ENCODE results near the gene LDLRAD4.
A peak's percentile ranks its signal among the peaks of the same experiment; 100 is the strongest.

LDLRAD4 gene

DNA sequence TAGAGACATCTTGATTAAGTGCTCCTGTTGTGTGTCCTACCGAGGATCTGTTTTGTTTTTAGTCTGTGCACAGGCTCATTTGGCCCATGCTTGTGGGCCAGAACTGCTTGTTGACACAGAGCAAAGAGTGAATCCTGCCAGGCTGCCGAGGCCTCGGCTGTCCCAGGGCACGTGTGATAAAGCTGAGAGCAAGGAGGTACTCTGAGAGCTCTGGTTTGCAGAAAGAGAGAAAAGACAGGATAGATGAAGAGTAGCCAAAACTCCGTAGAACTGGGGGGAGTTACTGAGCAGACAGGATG lies 332.7 kb downstream of the LDLRAD4 start:
- DNase-seq (ENCODE audit: low spot score) = no peak

DNA sequence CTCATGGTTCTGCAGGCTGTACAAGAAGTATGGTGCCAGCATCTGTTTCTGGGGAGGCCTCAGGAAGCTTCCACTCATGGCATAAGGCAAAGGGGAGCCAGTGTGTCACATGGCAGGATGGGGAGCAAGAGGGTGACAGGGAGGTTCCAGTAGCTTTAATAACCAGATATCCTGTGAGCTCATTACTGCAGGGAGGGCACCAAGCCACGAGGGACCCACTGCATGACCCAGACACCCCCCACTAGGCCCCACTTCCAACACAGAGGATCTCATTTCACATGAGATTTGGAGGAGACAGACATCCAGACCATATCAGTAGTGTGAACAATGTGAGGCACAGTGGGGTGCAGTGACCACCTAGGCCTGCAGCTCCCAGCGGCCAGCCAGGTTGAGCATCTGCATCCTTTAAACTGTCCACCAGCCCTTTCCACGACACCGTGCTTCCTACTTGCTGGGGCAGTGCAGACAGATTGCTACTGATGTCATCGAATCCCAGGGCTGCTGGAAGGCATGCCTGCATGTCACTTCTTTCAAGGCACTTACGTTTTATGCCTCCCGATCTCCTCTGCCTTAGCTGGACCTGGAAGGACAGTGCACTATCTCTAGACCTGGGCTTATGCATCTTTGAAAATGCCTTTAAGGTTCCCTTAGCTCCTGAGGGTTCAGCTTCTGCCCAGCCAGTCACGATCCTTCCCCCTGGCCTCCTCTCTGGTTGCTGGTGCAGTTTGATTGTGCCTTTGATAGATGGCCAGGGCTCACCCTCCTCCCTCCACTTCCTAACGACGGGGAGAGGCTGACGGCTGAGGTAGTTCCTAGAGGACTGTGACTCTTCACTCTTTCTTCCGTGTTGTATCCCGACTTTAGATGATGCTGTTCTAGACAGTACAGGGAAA lies 333.5 kb downstream of the LDLRAD4 start:
- DNase-seq (ENCODE audit: low spot score) = no peak

DNA sequence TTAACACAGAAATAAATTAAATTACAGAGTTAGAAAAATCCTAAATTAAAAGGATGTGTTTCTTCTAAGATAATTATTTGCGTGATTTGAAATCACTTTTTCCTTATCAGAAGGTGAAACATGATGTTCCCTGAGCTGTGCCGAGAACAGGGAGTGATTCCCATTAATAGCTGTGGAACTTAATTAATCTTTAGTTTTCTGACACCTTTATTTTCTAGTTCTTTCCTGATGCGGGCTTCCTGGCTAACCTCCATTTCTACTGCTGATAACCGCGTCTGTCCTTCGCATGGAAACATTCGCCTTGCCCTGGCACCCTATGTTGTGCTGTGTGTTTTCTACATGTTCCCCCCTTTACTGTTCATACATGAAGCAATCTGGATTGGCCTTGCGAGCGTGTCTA lies 334.9 kb downstream of the LDLRAD4 start:
- no peak for DNase-seq (ENCODE audit: low spot score)

DNA sequence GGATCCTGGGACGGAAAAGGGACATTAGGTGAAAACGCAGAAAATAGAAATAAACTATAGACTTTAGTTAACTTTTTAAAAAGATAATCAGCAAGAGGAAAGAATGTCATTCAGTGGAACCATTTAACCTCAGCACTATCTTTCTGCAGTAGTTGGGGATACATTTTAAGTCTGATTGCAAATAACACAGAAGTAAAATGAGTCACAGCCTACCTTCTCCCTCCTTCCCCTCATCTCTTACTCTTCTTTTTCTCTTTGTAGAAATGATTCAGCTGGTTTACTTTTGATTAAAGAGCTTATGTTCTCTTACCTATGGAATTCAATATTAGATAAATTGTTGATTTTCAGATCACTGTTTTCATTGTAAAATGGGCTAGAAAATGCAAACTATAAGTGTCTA lies 336.6 kb downstream of the LDLRAD4 start:
- DNase-seq (ENCODE audit: low spot score) = no peak

DNA sequence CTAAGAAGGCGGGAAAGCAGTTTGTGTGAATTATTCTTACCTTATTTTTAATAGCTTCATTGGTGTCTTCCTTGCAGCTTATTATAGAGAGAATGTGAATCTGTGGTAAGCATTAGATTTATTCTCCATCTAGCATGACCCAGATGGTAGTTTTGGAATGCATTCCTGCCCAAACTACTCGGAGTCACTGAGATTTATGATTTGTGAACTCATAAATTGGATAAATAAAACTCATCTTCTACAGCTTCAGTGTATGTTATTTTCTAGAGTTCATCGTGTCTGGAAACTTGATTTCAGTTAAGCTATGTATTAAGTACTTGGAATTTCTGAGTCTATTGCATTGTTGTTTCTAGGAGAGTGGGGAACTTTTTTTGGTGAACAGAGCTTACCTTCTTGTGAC lies 337.3 kb downstream of the LDLRAD4 start:
- no peak for DNase-seq (ENCODE audit: low spot score)

DNA sequence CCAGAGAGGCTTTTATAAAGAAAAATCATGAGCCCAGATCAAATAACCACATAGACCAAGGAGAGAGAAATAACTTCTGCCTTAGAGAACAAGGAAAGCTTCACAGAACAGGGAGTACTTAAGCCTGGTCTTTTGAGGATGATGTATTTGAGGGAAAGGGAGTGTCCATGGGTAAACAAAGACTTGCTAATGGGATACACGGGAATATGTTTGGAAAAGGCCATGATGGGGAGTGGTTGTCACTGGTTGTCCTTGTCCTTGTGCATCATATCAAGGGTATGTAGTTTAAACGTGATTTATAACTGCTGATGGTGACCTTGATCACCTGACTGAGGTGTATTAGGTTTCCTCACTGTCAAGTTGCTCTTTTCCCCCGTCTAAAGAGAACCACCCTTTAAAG lies 337.9 kb downstream of the LDLRAD4 start:
- DNase-seq (ENCODE audit: low spot score) = no peak

DNA sequence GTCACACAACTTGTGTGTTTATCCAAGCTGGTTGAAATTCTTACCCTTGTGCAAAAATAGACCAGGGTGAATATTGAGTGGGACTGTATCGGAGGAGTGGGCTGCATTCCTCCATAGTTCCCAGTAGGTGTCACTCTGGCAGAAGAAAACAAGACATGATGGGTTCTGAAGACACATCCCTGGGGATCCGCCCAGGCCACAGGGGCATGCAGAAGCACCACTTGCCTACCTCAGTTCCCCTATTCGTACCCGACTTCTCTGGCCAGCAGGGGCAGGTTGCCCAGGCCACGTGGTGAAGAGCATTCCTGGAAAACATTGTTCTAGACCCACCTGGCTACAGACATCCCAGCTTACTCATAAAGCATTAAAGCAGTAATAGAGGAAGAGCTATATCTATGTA lies 339.6 kb downstream of the LDLRAD4 start:
- DNase-seq (ENCODE audit: low spot score) = peak; percentile 48

DNA sequence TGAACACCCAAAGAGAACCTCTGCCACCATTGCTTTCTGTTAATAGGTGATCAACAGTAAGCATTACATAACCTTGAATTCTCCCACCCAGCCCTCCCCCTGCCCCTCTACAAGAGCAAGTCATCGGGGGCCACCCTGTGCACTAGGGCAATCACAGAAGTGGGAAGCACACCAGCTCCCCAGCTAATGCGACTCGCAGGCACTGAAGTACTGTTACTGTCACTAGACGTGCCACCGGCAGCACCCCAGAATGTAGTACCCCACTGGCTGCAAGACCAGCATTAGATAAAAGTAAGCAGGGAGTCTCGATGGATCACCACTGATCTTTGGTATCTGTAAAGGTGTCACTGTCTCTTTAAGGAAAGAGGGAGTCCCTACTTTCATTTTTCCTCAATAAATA lies 340.2 kb downstream of the LDLRAD4 start:
- DNase-seq (ENCODE audit: low spot score) = no peak

DNA sequence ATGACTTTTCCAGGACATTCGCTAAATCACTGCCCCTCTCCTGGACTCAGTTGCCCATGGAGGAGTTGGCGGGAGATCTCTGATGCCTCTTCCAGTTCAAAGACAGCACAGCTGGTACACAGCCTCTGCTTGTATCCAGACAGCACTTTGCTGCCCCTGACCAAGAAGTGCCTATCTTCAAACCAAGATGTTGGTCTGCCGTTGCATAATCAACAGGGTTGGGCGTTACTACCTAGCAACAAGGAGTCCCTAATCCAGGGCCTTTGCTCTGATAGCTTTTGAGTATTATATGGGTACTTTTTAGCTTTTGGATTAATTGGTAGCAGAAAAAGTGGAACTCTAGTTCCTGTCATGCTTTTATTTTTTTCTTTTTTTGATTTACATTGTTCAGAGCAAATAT lies 341.2 kb downstream of the LDLRAD4 start:
- DNase-seq (ENCODE audit: low spot score) = peak; percentile 44

DNA sequence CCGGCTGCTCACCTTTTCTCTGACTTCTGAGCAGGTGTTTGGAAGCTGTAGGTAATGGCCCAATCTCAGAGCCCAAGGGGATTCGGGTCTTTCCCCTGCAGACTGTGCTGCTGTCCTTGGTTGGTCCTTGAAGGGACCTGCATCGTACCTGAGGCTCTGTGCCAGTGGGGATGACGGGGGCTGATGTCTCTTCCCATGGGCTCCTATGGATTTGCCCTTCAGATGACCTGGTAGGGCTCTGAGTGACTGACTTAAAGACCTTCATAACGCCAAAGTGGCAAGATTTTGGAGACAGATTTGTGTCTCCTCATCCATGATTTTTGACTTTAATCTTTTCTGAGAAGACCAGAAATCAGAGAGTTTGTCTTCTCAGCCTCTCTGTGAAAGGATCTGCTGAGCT lies 341.7 kb downstream of the LDLRAD4 start:
- no peak for DNase-seq (ENCODE audit: low spot score)

DNA sequence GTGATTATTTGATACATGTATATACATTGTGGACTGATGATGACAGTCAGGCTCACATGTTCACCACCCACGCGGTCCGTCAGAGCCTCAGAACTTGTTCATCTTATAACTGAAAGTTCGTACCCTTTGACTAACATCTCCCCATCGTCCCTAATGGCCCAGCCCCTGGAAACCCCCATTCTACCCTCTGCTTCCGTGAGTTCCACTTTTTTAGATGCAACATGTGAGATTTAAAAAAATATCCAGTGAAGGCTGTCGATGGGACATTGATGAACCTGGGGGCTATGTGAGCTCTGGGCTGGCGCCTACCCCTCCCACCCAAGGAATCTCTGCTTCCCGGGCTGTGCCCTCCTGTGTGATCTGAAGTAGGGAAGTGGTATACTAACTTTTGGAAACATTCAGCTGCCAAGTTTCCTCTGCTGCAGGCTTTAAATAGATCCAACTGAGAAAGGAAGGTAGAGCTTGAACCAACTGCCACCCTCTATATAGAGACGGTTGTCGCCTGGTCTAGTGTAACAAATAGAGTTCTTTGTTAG lies 344.0 kb downstream of the LDLRAD4 start:
- no peak for DNase-seq (ENCODE audit: low spot score)

DNA sequence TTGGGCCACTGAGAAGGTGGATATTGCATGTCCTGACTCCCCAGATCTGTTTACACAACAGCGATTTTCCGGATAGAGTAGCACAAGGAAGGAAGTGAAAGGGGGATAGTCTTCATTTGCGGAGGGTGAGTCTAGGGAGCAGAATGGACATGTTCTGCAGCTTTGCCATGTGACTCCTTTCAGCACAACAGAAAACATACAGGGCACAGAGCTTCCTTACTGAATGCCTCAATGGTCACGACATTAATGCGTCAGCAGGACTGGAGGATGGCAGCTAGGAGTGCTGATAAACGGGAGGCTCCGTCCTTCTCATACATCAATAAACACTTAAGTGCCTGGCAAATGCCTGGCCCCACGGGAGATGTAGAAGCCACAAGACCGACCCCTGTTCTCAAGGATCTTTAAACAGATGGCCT lies 344.8 kb downstream of the LDLRAD4 start:
- DNase-seq (ENCODE audit: low spot score) = no peak

DNA sequence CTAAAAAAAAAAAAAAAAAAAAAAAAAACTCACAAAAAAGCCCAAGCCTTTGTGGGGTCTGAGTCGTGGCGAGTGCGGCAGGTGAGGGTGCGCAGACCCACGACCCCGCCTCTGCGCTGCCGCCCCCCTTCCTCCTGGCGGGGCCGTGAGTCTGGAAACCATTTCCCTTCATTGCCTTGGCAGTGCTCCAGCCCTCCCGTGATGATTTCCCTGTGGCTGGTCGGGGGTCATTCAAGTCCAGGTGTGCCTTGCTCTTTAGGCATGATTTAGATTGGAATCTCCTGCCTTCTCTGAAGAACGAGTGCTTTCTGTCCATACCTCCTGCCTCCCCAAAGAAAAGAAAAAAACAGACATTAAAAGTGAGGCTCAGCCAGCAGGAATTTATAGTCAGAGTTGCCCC lies 346.0 kb downstream of the LDLRAD4 start:
- DNase-seq (ENCODE audit: low spot score) = no peak

DNA sequence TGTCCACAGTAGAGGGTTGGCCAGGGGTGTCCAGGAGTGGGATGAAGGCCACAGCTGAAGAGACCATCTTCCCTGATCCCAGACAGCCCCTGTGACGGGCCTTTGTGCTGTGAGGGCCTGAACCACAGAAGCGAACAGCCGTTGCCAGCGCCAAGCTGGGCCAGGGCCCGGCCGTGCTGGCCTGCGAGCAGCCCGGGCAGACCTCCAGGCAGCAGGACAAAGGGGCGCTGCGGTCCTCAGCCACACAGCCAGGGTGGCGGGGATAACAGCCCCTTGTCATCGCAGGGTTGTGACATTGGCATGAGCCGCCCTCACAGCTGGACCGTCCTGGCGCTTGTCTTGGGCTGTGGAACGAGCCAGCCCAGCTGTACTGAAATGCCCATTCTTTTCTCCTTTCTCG lies 346.7 kb downstream of the LDLRAD4 start:
- DNase-seq (ENCODE audit: low spot score) = no peak

DNA sequence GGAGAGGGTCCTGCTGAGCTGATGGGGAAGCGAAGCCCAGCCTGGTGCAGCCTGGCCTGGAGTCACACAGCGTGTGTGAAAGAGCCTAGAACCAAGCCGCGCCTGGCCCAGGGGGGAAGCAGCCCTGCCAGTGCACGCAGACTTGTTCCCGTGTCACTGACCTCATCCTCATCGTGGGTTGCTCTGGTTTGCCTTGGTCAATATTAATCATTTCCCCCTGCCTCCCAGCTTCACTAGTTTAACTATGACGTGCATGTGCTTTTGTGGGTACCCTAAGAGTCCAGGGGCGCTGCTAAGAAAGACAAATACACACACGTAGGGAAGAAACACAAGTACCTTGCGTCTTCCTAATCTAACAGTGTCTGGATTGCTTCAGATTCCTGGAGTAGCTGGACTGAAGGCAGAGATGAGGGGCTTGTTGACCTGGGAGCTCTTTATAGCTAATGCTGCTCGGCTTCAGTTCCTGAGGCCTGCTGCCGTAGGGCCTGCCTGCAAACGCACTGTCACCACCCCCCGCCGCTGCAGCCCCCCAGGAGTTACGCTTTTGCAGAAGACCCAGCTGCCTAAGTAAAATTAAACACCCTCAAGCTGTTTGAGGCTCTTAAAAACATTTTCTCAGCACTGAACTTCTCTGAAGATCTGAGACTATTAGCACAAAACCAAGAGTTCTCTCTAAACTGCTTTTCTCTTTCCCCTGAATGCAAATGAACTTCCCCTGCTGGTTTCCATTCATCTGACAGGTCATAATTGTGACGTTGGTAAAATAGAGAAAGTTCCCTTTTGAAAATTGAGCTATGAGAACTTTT lies 348.6 kb downstream of the LDLRAD4 start:
- DNase-seq (ENCODE audit: low spot score) = no peak

DNA sequence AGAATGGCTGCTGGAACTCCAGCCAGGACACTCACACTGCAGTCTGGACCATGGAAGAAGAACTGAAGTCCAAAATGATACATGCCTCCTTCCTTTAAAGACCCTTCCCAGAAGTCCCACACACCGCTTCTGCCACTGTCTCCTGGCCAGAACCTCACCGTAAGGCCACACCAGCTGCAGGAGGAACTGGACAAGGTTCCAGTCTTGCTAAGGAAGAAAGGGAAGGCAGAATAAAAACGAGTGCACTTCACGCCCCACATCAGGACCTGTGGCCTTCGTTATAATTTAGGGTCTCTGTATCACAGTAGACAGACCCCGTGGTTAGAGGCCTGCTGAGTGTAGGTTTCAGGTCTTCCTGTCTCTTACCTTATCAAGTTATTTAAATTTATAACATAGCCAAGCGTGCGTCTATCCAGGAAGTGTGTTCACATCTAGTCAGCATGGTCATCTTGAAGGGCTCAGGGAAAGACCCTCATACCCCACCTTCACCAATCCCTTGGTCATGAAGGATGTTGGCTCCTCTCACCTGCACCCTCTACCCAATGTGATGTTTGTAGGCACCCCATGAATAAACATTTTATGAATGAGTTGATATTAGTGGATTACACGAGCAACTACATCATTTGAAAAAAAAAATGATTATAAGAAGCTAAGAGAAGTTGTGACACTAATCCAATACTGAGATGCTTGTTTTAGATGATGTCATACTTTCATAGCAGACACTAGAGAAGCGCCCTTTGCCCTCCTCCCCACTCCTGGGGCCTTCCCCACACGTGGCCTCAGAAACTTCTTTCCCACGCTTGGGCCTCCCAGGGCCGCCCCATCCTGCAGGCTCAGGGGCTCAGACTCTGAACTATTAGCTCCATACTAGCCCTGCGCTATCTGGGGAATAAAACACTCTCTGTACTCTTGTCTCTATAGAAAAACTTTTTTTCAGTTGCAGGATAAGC lies 350.2 kb downstream of the LDLRAD4 start:
- DNase-seq (ENCODE audit: low spot score) = no peak

DNA sequence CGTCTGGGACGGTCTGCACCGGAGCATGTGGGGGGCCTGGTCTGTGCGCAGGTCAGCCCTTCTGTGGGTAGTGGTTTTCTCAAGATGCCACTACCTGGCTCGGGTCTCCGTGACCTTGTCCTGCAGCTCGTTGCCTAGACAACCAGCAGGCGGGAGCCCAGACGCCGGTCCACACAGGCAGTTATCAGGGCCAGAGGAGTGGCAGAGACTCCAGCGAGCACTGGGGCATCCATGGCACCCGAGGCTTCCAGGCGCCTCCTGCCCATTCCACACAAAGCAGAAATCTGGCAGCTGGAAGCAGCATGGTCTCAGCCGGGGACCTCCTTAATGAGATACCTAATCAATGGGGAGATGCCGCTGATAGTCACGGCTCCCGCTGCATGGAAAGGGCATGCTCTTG lies 351.7 kb downstream of the LDLRAD4 start:
- no peak for DNase-seq (ENCODE audit: low spot score)

DNA sequence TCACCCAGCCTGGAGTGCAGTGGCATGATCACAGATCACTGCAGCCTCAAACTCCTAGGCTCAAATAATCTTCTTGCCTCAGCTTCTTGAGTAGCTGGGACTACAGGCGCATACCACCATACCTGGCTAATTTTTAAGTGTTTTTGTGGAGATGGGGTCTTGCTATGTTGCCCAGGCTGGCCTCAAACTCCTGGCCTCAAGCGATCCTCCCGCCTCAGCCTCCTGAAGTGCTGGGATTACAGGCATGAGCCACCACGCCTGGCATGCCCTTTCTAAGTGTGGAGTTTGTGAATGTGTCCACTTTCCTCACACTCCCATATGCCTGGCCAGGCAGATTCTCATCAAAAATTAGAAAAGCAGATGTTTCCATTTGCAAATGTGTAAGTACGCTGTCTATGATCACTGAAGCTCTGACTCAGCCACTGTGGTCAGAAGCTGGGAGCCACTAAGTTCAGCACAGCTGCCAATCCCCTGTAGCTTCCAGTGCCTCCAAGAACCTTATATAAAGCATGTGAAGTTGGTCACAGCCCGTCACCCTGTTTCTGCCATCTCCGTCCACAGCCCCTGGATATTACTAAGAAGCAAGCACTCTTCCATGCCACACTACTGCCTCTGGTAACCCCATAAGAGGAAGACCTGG lies 352.4 kb downstream of the LDLRAD4 start:
- no peak for DNase-seq (ENCODE audit: low spot score)

DNA sequence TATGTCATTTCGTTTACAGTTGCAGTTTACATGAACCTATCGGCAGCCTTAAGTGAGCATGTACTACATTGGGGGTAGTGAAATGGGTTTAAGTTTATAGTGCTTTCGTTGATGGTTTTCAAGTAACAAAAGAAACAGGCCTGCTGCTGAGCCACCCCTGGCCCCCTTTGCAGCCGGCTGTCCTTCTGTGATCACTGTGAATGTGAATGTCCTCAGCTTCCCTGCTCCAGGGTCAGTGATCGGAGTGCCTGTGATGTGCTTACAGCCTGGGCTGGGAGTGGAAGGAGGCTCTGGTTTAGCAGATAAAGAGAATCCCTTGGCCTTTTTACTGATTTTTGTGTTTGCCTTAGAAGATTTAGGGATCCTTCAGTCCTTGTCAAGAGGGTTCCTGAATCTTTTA lies 353.6 kb downstream of the LDLRAD4 start:
- no peak for DNase-seq (ENCODE audit: low spot score)

DNA sequence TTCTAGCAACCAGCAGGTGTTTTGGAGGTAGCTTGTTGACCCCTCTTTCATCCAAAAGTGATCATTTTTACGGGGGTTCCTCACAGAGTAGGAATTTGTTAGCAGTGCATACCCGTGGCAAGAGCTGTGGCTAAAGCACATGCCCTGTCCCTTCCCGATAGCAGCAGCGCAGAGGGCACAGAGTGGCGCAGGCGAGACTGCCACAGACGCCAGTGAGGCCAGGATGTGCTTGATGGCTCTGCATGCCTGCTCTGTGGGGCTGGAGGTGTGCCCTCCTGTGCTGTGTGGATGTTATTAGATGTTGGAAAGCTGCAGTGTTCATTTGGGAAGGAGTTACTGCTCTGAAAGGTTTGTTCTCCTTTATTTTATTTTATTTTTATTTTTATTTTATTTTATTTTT lies 354.2 kb downstream of the LDLRAD4 start:
- DNase-seq (ENCODE audit: low spot score) = no peak

DNA sequence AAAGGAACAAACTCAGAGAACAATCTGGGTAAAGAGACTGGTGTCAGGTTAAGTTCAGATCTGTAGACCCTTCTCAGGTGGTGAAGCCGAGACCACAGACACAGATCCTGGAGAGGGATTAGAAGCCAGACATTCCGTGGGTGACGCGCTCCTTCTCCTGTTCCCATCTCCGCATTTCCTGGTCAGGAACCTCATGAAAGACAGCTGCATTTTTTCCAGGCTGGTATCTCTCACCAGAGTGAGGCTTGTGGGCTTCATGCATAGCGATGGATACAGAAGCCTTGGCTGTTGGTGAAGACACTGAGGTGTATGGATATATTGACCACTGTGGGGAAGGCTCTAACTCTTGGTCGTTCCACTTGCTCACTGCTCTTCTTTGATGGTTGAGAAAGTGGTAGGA lies 355.2 kb downstream of the LDLRAD4 start:
- DNase-seq (ENCODE audit: low spot score) = no peak

DNA sequence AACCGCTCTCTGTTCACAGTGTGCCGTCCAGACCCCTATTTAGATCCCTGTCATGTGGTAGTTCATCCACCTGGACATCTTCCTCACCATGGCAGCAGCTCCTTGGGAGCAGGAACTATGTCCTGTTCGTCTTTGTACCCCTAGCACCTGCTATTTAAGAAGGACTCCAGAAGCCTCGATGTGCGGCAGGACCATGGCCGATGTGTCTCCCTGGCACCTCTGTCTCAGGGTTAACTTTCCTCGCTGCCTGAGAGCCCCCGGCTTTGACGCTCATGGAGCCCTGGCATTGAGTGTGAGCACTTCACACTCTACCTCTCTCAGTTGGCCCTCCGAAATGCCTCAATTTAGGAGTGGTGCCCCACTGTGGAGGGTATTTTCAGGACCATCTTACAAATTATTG lies 355.8 kb downstream of the LDLRAD4 start:
- DNase-seq (ENCODE audit: low spot score) = no peak

Measured in hematopoietic multipotent progenitor cell treated with erythropoietin and hydrocortisone succinate and interleukin-3 and kit ligand, for 15 days (in vitro differentiated cells).